Esophagus squamous epithelium (tissue), 5 donors: ENCODE results near the gene ANK2. TPM values are rescaled to one million over a fixed set of nuclear protein-coding genes. Genes with fewer than 3 reads are reported as not detected.

ENCODE experiments used
- DNase-seq: peaks from one replicate; lab custom pipeline; 2025; lab: John Stamatoyannopoulos, UW
- H3K27ac ChIP-seq, 4 donors: fragments of 200-600 bp; sonication (generic); one replicate each; pipeline ENCODE4 v1.5.1; 2016 to 2019; ENCODE audit warnings: mild to moderate bottlenecking in 1 of 4
- H3K27me3 ChIP-seq, 4 donors: fragments of 200-600 bp; sonication (generic); 1 replicate in 3 of 4; 2 replicates in 1 of 4; pipeline versions ENCODE4 v1.5.1 to v1.6.0; 2017 to 2021; ENCODE audit warnings: antibody characterized with exemption in 1 of 4
- H3K36me3 ChIP-seq, 3 donors: fragments of 200-600 bp; sonication (generic); one replicate each; pipeline ENCODE4 v1.5.1; 2016 to 2019
- H3K4me1 ChIP-seq, 3 donors: fragments of 200-600 bp; sonication (generic); one replicate each; pipeline ENCODE4 v1.5.1; 2017 to 2019
- H3K4me3 ChIP-seq, 4 donors: fragments of 200-600 bp; sonication (generic); 1 replicate in 3 of 4; 2 replicates in 1 of 4; pipeline ENCODE4 v1.5.1; 2016 to 2019; ENCODE audit warnings: mild to moderate bottlenecking in 2 of 4, moderate library complexity in 1 of 4
- H3K9me3 ChIP-seq, 3 donors: fragments of 200-600 bp; sonication (generic); one replicate each; pipeline ENCODE4 v1.5.1; 2016 to 2019
- CTCF ChIP-seq, 6 experiments: fragments of 450-650 bp in 4 of 6; fragments of 200-600 bp in 2 of 6; sonication (generic) in 2 of 6; IDR thresholded peaks; one replicate each; pipeline ENCODE4 v1.5.1; 2016 to 2019; ENCODE audit warnings: antibody characterized with exemption in 6 of 6, mild to moderate bottlenecking in 4 of 6, moderate library complexity in 4 of 6
- POLR2A ChIP-seq, 4 donors: fragments of 450-650 bp; IDR thresholded peaks; one replicate each; pipeline ENCODE4 v1.6.1; 2017; ENCODE audit warnings: antibody characterized with exemption in 4 of 4, mild to moderate bottlenecking in 4 of 4, moderate library complexity in 3 of 4
- WGBS, 2 donors: methylation state at CpG; one replicate each; pipeline ENCODE4 v1.1.5; 2018; 5-methylcytosine and 5-hydroxymethylcytosine counted together
- intact Hi-C: fragments of 100-400 bp; cut with DNase I; formaldehyde crosslinking; loops from one replicate; pipeline ENCODE4 v1.15.0; 2022
- total RNA-seq, 4 donors: library from RNA; depleted of rRNA; stranded (reverse); fragments of >200 nt; gene quantifications; one replicate each; pipeline ENCODE4 v1.1.0, GENCODE V29; 2016
- donor health status: DM: yes; HTN: yes; CAD: no.

Gene ANK2
- total RNA-seq, 4 donors from 2014 or later = 1.4 to 20.8 (median 9.6) TPM

GRCh38 chr4:113358784-113359183 is 309.3 kb downstream of the ANK2 start:
- DNase-seq = no peak
- peaks cover 4 to 10% (median 8%) of the 10 kb centered on the region in 3 donors for H3K4me1 ChIP-seq
- no peaks in the 10 kb centered on the region for H3K9me3 ChIP-seq
- intact Hi-C loops = no loop called here
- peaks cover 0 to 6% (median 0%) of the 10 kb centered on the region in 3 donors for H3K36me3 ChIP-seq
- WGBS, 2 donors = 57 to 86% methylated on average over 5 of the region's 5 CpGs
- no peak overlapping the region for H3K27ac ChIP-seq
- no peak for TF ChIP-seq POLR2A (IDR thresholded peaks at IDR 0.05)
- TF ChIP-seq CTCF (IDR thresholded peaks at IDR 0.05) = no peak
- H3K4me3 ChIP-seq = no peak overlapping the region
- no peaks in the 10 kb centered on the region for H3K27me3 ChIP-seq

- no peak overlapping the region for H3K4me3 ChIP-seq
- TF ChIP-seq POLR2A (IDR thresholded peaks at IDR 0.05) = no peak
- no peak for TF ChIP-seq CTCF (IDR thresholded peaks at IDR 0.05)
- WGBS, 2 donors = 59 to 67% methylated on average over 2 of the region's 2 CpGs
- H3K27ac ChIP-seq = no peak overlapping the region
- DNase-seq = no peak
- no peaks in the 10 kb centered on the region for H3K4me1 ChIP-seq
- H3K36me3 ChIP-seq = peaks cover 0 to 12% (median 0%) of the 10 kb centered on the region in 3 donors
- H3K27me3 ChIP-seq = no peaks in the 10 kb centered on the region
- intact Hi-C loops = no loop called here
- no peaks in the 10 kb centered on the region for H3K9me3 ChIP-seq
Measured at GRCh38 chr4:113365377-113365776, 315.9 kb downstream of the ANK2 start.

DNA sequence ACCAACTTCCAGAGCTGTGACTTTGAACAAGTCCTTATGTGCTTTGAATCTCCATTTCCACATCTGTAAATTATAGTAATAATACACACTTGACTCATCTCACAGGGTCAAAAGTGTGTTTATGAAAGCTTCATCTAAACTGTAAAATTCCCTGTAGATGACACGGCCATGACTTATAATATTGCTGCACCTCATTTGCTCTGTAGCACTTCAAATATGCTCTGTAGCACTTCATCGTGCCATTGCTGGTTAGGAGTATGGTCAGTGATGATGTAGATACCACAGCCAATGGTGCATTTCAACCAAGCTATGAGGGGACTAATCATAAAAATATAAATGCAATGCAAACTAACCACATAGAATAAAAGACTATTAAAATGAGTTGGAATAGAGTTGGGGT is 318.6 kb downstream of the ANK2 start:
- 72 to 85% methylated on average over 2 of the region's 2 CpGs for WGBS, 2 donors
- no peak for DNase-seq
- intact Hi-C loops = no loop called here

DNA sequence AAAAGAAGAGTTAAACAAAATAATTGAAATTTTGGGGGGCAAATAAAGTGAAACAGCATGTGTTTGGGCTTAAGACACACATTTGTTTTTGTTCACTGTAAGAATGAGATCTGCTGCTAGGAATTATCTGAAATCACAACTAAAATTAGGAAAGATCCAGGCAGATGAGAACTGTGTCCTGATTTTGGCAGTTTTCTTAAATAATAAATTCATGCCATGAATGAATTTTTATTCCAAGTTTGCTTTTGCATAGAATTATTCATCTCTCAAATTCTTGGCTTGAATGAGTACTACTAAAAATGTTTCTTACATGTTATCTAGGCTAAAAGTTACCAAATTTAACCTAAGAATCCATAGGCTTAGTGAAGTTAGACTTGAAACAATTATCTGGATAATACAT is 321.7 kb downstream of the ANK2 start:
- H3K4me3 ChIP-seq = no peak overlapping the region
- H3K9me3 ChIP-seq = no peaks in the 10 kb centered on the region
- H3K27me3 ChIP-seq = no peaks in the 10 kb centered on the region
- H3K4me1 ChIP-seq = no peaks in the 10 kb centered on the region
- intact Hi-C loops = no loop called here
- TF ChIP-seq CTCF (IDR thresholded peaks at IDR 0.05) = no peak
- TF ChIP-seq POLR2A (IDR thresholded peaks at IDR 0.05) = no peak
- peaks cover 0 to 16% (median 0%) of the 10 kb centered on the region in 3 donors for H3K36me3 ChIP-seq
- no peak for DNase-seq
- no peak overlapping the region for H3K27ac ChIP-seq

More for the DNA sequence above, 318.6 kb downstream of the ANK2 start:
- Histone ChIP-seq H3K4me3 (no peak overlapping the region), H3K27me3 (no peaks in the 10 kb centered on the region), H3K27ac (no peak overlapping the region), H3K36me3 (peaks cover 0 to 19% (median 0%) of the 10 kb centered on the region in 3 donors), H3K9me3 (no peaks in the 10 kb centered on the region), H3K4me1 (no peaks in the 10 kb centered on the region)
- TF ChIP-seq POLR2A (IDR thresholded peaks at IDR 0.05) (no peak), CTCF (IDR thresholded peaks at IDR 0.05) (no peak)

DNA sequence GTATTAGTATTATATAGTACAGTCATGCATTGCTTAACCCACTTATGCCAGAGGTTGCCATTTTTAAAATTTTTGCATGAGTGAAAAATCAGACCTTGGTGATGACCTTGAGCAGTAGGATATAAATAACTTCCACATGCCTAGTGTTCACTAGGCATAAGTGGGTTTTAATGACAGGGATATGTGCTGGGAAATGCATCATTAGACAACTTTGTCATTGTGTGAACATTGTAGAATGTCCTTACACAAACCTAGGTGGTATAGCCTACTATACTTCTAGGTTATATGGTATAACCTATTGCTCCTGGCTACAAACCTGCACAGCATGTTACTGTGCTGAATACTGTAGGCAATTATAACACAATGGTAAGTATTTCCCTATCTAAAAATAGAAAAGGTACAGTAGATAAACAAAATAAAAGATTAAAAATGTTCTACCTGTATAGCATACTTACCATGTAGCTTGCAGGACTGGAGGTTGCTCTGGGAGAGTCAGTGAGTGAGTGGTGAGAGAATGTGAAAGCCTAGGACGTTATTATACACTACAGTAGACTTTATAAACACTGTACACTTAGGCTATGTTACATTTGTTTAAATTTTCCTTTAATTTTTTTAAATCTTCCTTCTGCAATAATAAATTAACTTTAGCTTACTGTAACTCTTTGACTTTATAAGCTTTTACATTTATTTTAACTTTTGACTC is 326.7 kb downstream of the ANK2 start:
- H3K9me3 ChIP-seq = no peaks in the 10 kb centered on the region
- DNase-seq = no peak
- no peak for TF ChIP-seq CTCF (IDR thresholded peaks at IDR 0.05)
- TF ChIP-seq POLR2A (IDR thresholded peaks at IDR 0.05) = no peak
- intact Hi-C loops = no loop called here
- no peaks in the 10 kb centered on the region for H3K27me3 ChIP-seq
- WGBS, 2 donors = 80 to 95% methylated on average over 1 of the region's 1 CpG
- no peak overlapping the region for H3K4me3 ChIP-seq
- no peak overlapping the region for H3K27ac ChIP-seq
- H3K36me3 ChIP-seq = peaks cover 0 to 11% (median 0%) of the 10 kb centered on the region in 3 donors
- no peaks in the 10 kb centered on the region for H3K4me1 ChIP-seq
